ENCODE data around the gene MDH1.
A peak's percentile ranks its signal among the peaks of the same experiment; 100 is the strongest.

The MDH1 gene

DNA sequence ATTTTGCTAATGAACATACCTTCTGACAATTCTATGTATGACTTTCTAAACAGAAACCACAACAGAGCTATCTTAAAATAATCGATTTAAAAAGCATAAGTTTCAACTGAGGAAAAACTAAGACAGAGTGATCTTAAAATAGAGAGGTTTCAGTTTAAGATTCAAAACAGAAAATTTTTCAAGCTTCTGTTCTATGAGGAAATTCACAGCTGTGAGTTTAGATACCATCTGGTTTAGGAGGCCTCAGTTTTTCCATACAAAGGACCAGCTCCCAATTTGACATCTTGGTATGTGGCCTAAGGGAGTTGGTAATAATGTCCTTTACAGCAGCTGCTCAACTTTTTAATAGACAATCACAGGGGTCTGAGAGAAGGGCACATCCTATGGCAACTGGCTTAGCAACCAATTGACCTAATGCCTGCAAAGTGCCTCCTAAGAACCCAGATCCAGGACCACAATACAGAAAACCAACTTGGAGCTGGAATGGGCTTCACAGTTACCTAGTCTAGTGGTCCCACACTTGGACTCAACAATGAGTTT lies 39.7 kb downstream of the MDH1 start:
- no peak for DNase-seq (ENCODE audit: low read depth in 4 of 4, low spot score in 1 of 4)

DNA sequence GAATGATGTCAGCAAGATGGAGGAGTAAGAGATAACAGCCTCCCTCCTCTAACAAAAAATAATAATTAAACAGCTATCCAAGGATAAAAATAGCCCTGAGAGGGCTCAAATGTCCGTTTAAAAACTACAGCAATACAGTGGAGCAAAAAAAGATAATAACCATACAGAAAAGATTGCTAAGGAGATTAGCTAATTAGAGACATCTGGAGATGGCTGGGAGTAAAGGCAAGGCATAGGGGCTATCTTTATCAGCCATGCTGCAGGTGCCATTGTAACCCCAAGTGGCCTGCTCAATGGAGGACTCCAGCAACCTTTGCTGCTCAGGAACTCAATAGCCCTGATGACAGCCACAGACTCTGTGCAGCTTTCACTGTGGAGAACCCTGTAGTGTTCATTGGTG lies 42.7 kb downstream of the MDH1 start:
- no peak for DNase-seq (ENCODE audit: low read depth in 4 of 4, low spot score in 1 of 4)

DNA sequence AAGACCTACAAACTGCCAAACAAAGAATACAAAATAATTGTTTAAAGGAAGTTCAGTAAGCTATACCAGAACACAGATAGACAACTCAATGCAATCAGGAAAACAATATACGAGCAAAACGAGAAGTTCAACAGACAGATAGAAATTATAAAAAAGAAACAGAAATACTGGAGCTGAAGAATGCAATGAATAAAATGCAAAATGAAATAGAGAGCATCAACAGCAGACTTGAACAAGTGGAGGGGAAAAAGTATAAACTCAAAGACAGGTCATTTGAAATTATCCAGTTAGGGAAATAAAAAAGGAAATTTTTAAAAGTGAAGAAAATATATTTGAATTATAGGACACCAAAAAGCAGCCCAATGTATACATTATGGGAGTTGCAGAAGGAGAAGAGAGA lies 43.6 kb downstream of the MDH1 start:
- no peak for DNase-seq (ENCODE audit: low read depth in 4 of 4, low spot score in 1 of 4)

DNA sequence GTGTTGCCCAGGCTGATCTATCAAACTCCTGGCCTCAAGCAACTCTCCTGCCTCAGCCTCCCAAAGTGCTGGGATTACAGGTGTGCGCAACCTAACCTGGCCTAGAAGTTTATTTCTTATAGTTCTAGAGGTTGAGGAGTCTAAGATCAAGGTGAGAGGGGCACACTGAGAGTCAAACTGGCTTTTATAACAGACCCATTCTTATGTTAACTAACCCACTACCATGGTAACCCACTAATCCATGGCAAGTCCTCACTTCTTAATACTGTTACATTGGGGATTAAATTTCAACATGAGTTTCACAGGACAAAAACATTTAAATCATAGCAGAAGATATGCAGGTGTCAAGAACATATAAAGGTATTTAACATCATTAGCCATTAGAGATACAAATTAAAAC lies 50.6 kb downstream of the MDH1 start:
- no peak for DNase-seq (ENCODE audit: low read depth in 4 of 4, low spot score in 1 of 4)

DNA sequence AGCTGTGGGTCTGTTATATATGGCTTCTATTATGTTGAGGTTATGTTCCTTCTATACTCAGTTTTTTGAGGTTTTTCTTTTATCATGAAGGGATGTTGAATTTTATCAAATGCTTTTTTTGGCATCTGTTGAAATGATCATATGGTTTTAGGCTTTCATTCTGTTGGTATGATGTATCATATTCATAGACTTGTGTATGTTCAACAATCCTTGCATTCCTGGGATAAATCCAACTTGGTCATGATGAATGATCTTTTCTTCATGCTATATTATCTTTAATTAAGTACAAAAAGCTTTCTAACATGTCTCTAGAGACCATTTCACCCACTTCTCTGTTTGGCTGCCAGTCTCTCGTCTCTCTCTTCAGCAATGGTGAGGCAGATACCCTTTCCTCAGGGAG lies 54.2 kb downstream of the MDH1 start:
- DNase-seq (ENCODE audit: low read depth in 4 of 4, low spot score in 1 of 4): no peak

DNA sequence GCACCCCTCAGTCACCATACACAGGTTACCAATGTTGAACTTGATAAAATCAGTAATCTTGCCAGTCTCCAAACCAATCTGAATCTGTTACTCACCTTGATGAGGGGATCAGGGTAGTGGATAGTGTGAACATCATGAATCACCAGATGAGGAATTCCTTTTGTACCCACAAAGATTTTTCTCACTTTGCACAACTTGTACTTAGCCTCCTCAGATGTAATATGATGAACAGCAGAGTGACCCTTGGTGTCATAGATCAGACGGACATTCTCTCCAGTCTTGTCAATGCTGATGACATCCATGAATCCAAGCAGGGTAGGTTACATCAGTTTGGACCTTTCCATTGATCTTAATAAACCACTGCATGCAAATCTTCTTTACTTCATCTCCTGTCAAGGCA lies 54.7 kb downstream of the MDH1 start:
- DNase-seq (ENCODE audit: low read depth in 4 of 4, low spot score in 1 of 4): no peak

DNA sequence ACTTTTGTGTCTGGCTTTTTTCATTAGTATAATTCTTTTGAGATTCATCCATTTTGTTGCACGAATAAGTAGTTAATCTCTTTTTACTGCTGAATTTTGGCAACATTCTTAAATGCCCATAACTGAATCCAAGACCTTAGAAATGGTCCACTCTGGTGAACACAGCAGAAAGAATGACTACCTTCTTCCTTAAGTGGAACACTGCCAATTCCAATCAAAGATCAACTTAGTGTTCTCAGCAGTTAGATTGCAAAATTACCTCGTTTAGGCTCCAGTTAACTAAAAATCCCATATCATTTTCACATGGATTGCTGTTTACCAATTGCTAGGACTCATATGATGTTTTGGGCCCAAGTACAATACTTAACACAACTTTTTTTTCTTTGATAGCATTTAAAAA lies 59.9 kb downstream of the MDH1 start:
- DNase-seq (ENCODE audit: low read depth in 4 of 4, low spot score in 1 of 4): no peak

DNA sequence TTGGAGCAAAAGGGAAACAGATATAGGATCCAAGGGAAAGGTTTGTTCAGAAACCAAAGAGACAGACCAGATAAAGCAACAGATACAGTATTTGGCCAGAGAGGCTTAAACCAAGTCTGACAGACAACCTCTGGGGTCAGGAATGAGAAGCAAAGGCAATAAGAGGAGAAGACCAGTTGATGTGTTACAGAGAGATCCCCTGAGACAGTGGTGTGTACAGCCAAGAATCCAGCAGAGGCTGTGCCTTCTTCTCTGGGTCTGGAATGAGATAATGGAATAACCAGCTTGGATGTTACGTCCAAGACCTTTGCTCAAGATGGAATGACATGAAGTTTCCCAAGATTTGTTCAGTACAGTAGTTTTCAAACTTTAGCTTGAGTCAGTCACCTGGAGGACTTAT lies 61.1 kb downstream of the MDH1 start:
- DNase-seq (ENCODE audit: low read depth in 4 of 4, low spot score in 1 of 4): no peak

DNA sequence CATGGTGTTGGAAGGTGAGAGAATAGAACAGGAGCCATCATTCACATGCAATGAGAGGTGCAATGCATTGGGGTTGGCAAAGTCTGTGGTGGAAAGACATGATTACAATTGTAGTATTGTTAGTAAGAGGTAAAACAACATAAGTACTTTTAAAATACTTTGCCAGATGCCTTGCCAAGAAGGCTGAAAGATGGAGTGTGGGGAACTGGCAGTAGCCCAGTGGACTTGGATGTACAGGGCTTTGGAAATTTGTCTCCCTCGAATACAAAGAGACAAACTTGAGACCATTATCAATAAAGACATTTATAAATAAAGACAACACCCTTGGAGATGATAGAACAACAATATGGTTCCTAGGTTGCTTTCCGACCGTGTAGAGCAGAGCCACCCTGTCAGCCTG lies 62.0 kb downstream of the MDH1 start:
- DNase-seq (ENCODE audit: low read depth in 4 of 4, low spot score in 1 of 4): no peak

DNA sequence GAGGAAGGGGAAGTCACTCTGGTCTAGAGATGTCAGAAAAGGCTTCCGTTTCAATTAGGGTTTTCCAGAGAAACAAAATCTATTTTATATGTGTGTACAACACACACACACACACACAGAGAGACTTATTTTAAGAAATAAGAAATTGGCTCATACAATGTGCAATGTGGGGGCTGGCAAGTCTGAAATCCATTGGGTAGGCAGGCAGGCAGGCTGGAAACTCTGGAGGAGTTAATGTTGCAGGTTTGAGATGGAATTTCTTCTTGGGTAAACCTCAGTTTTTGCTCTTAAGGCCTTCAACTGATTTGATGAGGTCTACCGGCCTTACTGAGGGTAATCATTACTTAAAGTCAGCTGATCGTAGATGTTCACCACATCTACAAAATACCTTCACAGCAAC lies 62.6 kb downstream of the MDH1 start:
- no peak for DNase-seq (ENCODE audit: low read depth in 4 of 4, low spot score in 1 of 4)

DNA sequence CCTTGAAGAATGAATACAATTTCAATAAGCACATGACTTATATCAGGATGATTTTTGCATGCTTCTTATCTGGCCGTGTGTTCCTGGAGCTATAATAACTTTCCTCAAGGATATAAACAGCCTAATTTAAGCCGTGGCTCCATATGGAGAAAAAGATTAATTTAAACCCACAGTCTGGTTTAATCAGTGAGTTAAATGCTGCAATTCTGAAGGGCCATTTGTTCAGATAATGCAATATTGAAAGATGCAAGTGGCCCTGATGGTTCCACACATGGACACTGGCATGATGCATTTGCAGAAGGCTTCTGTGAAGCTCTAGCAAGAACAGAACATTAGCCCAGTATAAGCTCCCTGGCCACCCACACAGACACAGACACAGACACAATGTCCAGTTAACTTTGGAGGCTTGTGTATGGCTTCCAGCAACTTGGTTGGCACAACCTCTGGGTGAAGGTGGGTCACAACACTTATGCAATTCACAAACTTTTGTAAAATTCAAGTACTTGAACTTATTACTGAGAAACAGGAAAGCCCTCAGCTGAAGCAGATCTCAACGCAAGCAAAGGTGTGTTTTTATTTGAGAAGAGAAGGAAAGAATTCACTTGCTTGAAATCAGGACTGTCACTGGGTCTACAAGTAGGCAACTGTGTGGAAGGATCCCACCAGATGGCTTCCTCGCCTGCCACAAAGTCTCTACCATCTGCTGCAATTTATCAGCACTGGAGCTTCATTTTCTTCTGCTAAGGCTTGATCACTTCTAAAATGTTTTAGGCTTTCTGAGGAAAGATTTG lies 63.3 kb downstream of the MDH1 start:
- no peak for DNase-seq (ENCODE audit: low read depth in 4 of 4, low spot score in 1 of 4)

DNA sequence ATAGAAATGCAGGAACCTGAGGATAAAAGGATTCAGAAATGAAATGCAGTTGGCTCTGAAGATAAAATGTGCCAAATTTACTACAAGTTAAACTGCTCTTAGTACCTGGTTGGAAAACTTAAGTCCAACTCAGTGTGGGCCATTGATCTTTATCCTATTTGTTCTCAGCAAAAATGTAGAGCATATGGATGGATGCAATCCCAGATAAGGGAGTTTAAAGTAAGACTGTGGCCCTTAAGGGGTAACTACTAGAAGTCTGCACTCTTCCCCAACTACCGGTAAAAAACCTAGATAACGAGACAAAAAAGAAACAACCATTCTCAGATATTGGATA lies 63.9 kb downstream of the MDH1 start:
- no peak for DNase-seq (ENCODE audit: low read depth in 4 of 4, low spot score in 1 of 4)

DNA sequence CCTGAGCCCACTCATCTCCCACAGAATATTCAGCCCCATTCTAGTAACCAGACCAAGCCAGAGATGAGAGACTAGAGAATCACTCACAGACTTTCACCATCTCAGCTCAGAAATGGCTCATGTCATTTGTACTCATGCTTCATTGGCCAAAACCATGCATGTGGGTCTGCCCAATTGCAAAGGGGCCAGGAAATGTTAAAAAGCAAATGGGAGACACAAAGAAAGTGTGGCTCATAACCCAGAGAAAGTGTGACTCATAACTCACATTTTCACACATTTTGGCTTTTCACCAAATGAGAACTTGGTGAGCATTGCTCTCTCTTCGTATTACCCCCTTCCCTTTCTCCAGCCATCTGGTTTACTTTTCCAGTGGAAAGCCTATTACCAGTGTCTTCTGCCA lies 66.2 kb downstream of the MDH1 start:
- DNase-seq (ENCODE audit: low read depth in 4 of 4, low spot score in 1 of 4): peak in 1 of 4 experiments; percentile 7

Data from stimulated activated CD4-positive, alpha-beta T cell treated with anti-CD3 and anti-CD28 coated beads, Interleukin-1b, Interleukin-23, amount 100 ng/mL, for 24 hours (primary cell).